ENCODE data around the gene DUS1L. TPM values are rescaled to one million over a fixed set of nuclear protein-coding genes. Genes with fewer than 3 reads are reported as not detected.
A peak's percentile ranks its signal among the peaks of the same experiment; 100 is the strongest.

The DUS1L gene
- total RNA-seq, 1 experiment from 2014 or later = 176 TPM

DNA sequence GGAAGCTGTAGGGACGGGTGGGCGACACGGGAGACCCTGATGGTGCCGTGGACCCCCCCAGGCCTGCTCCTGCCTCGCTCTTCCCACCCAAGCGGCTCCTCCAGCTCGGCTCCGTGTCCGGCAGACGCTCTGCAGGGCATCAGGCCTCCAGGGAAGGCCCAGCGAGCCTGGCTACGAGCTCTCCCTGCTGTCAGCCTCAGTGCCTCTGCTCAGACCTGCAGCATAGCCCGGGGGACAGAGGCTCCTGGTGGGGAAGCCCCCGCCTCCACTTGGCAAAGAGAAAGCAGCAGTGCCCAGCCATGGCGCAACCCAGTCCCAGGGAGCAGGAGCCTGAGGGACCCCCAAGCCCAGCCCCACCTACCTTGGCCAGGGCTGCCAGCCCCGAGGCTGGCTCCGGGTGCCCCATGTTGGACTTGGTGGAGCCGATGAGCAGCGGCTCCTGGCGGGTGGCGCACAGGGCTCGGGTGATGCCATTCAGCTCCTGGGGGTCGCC, 26.5 kb upstream of the DUS1L start:
- H3K4me3 ChIP-seq (replicated peaks in 1 of 2; ENCODE audit: low read depth in 1 of 2, low read length in 2 of 2) = no peak overlapping the region
- no peaks in the 10 kb centered on the region for H3K27me3 ChIP-seq (ENCODE audit: insufficient read depth, low read length)
- peaks cover 82 to 95% of the 10 kb centered on the region in 2 experiments for H3K36me3 ChIP-seq (ENCODE audit: control insufficient read depth in 1 of 2, insufficient read depth in 2 of 2, low read length in 2 of 2)
- H3K9me3 ChIP-seq (ENCODE audit: control insufficient read depth in 1 of 2, insufficient read depth in 1 of 2, low read depth in 1 of 2, low read length in 2 of 2) = no peaks in the 10 kb centered on the region
- intact Hi-C loops (cut with micrococcal nuclease) = no loop called here
- peaks cover 98% of the 10 kb centered on the region for H3K79me2 ChIP-seq (ENCODE audit: insufficient read depth, low read length)
- RAD21 ChIA-PET (ENCODE audit: low non-redundant PET in 1 of 2, low total read pairs in 2 of 2, uncharacterized antibody in 2 of 2, unreplicated experiment in 2 of 2) = no interaction called here
- TF ChIP-seq CEBPB (IDR thresholded peaks at IDR 0.05; ENCODE audit: low read depth) = no peak
- TF ChIP-seq SRF (IDR thresholded peaks at IDR 0.05; ENCODE audit: low read depth) = no peak
- TF ChIP-seq, protein P1, sequence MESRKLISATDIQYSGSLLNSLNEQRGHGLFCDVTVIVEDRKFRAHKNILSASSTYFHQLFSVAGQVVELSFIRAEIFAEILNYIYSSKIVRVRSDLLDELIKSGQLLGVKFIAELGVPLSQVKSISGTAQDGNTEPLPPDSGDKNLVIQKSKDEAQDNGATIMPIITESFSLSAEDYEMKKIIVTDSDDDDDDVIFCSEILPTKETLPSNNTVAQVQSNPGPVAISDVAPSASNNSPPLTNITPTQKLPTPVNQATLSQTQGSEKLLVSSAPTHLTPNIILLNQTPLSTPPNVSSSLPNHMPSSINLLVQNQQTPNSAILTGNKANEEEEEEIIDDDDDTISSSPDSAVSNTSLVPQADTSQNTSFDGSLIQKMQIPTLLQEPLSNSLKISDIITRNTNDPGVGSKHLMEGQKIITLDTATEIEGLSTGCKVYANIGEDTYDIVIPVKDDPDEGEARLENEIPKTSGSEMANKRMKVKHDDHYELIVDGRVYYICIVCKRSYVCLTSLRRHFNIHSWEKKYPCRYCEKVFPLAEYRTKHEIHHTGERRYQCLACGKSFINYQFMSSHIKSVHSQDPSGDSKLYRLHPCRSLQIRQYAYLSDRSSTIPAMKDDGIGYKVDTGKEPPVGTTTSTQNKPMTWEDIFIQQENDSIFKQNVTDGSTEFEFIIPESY (IDR thresholded peaks at IDR 0.05; ENCODE audit: extremely low read depth, insufficient replicate concordance, low read length) = no peak
- ATAC-seq (no peak), DNase-seq (ENCODE audit: low read depth, low spot score) (no peak)
- peak overlapping the region; percentile 34; the same call in 1 of the 2 replicates for H3K27ac ChIP-seq (ENCODE audit: low read depth, low read length)
- peaks cover 9% of the 10 kb centered on the region; the same call in 1 of the 2 replicates for H4K20me1 ChIP-seq (ENCODE audit: insufficient read depth)
- H3K9me2 ChIP-seq (ENCODE audit: insufficient read depth) = no peaks in the 10 kb centered on the region
- CTCF ChIA-PET = no interaction called here
- H3K4me2 ChIP-seq (ENCODE audit: low read length) = no peak overlapping the region
- H3K9ac ChIP-seq (ENCODE audit: low read length) = no peak overlapping the region
- H3K4me1 ChIP-seq (ENCODE audit: control insufficient read depth in 1 of 2, insufficient read depth in 2 of 2, low read length in 2 of 2) = peaks cover 7 to 15% of the 10 kb centered on the region in 2 experiments
- POLR2A ChIA-PET = no interaction called here
- no peak overlapping the region for H2AFZ ChIP-seq (ENCODE audit: low read depth, low read length, poor library complexity, severe bottlenecking)
- no TSS peak for BruUV-seq (replicated peaks)

DNA sequence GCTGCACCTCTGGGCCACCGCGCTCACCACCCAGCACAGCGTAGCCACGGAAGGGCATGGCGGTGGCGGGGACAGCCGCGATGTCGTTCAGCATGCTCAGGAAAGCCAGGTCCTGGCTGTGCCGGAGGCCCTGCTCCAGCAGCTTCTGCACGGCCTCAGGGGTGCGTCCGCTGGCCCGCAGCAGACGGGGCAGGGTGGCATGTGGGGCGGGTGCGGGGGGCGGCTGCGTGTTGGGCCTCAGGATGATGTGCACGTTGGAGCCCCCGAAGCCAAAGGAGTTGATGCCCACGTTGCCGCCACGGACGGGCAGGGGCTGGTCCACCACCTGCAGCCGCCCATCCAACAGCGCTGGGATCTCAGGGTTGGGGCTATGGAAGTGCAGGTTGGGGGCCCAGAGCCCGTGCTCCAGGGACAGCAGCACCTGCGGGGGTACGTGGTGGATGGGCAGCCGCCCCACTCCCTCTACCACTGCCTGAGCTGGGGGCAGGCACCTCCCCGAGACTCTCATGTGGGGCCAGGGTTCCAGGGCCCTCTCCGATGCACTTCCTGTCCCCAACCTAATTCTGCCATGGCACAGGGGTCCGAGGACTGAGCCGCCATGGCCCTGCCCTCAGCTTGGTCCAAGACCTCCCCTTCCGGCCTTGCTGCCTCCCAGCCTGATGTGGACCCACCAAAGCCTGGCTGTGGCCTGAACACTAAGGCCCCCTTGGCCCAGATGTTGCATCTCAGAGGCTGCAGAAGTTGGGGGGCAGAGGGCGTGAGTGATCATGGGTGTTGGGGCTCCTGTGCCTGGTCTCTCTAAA, 25.9 kb upstream of the DUS1L start:
- peaks cover 93% of the 10 kb centered on the region for H3K79me2 ChIP-seq (ENCODE audit: insufficient read depth, low read length)
- H4K20me1 ChIP-seq (ENCODE audit: insufficient read depth) = peaks cover 9% of the 10 kb centered on the region; the same call in 1 of the 2 replicates

More for the DNA sequence above, 25.9 kb upstream of the DUS1L start:
- ChIA-PET CTCF (no interaction called here), RAD21 (ENCODE audit: low non-redundant PET in 1 of 2, low total read pairs in 2 of 2, uncharacterized antibody in 2 of 2, unreplicated experiment in 2 of 2) (no interaction called here), POLR2A (no interaction called here)
- H3K27me3 ChIP-seq (ENCODE audit: insufficient read depth, low read length) = no peaks in the 10 kb centered on the region
- no peak overlapping the region for H3K4me3 ChIP-seq (replicated peaks in 1 of 2; ENCODE audit: low read depth in 1 of 2, low read length in 2 of 2)
- no peak overlapping the region for H2AFZ ChIP-seq (ENCODE audit: low read depth, low read length, poor library complexity, severe bottlenecking)
- BruUV-seq (replicated peaks) = no TSS peak
- no peak for TF ChIP-seq EZH2phosphoT487 (IDR thresholded peaks at IDR 0.05; ENCODE audit: borderline replicate concordance)
- TF ChIP-seq SRF (IDR thresholded peaks at IDR 0.05; ENCODE audit: low read depth) = no peak
- no peak for TF ChIP-seq EGR1 (IDR thresholded peaks at IDR 0.05; ENCODE audit: low read depth)
- H3K36me3 ChIP-seq (ENCODE audit: control insufficient read depth in 1 of 2, insufficient read depth in 2 of 2, low read length in 2 of 2) = peaks cover 86 to 96% of the 10 kb centered on the region in 2 experiments
- peaks cover 5 to 8% of the 10 kb centered on the region in 2 experiments for H3K4me1 ChIP-seq (ENCODE audit: control insufficient read depth in 1 of 2, insufficient read depth in 2 of 2, low read length in 2 of 2)
- no peak overlapping the region for H3K4me2 ChIP-seq (ENCODE audit: low read length)
- ATAC-seq (no peak), DNase-seq (ENCODE audit: low read depth, low spot score) (no peak)
- H3K9me3 ChIP-seq (ENCODE audit: control insufficient read depth in 1 of 2, insufficient read depth in 1 of 2, low read depth in 1 of 2, low read length in 2 of 2) = no peaks in the 10 kb centered on the region
- intact Hi-C loops (cut with micrococcal nuclease) = no loop called here
- H3K9me2 ChIP-seq (ENCODE audit: insufficient read depth) = no peaks in the 10 kb centered on the region
- peak overlapping the region; percentile 34; the same call in 1 of the 2 replicates for H3K27ac ChIP-seq (ENCODE audit: low read depth, low read length)
- no peak overlapping the region for H3K9ac ChIP-seq (ENCODE audit: low read length)
